ENCODE data around the gene HIPK3.
"Not testable (repeated sequence)": the region's sequence is repeated elsewhere in the genome, so short reads cannot be mapped to it uniquely, and the experiment has no call there.

DNA sequence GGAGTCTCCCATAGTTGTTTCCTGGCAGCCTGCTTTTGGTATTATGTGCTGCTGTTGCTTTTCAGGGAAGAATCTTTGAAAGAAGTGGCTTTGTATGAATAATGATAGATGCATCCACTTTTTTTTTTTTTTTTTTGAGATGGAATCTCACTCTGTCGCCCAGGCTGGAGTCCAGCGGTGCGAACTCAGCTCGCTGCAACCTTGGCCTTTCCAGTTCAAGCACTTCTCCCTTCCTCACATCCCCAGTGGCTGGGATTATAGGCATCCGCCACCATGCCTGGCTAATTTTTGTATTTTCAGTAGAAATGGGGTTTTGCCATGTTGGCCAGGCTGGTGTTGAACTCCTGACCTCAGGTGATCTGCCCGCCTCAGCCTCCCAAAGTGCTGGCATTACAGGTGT lies 49.6 kb downstream of the HIPK3 start:
- TF ChIP-seq, protein P1, sequence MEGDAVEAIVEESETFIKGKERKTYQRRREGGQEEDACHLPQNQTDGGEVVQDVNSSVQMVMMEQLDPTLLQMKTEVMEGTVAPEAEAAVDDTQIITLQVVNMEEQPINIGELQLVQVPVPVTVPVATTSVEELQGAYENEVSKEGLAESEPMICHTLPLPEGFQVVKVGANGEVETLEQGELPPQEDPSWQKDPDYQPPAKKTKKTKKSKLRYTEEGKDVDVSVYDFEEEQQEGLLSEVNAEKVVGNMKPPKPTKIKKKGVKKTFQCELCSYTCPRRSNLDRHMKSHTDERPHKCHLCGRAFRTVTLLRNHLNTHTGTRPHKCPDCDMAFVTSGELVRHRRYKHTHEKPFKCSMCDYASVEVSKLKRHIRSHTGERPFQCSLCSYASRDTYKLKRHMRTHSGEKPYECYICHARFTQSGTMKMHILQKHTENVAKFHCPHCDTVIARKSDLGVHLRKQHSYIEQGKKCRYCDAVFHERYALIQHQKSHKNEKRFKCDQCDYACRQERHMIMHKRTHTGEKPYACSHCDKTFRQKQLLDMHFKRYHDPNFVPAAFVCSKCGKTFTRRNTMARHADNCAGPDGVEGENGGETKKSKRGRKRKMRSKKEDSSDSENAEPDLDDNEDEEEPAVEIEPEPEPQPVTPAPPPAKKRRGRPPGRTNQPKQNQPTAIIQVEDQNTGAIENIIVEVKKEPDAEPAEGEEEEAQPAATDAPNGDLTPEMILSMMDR (IDR thresholded peaks at IDR 0.05; ENCODE audit: low read depth, low read length), result not testable (repeated sequence)
- not testable (repeated sequence) for TF ChIP-seq EZH2phosphoT487 (IDR thresholded peaks at IDR 0.05; ENCODE audit: low read depth)

Data from OCI-LY3 (cell line).